ENCODE measurements around the gene EXOSC1. TPM values are rescaled to one million over a fixed set of nuclear protein-coding genes. Genes with fewer than 3 reads are reported as not detected.

EXOSC1 gene, protein sequence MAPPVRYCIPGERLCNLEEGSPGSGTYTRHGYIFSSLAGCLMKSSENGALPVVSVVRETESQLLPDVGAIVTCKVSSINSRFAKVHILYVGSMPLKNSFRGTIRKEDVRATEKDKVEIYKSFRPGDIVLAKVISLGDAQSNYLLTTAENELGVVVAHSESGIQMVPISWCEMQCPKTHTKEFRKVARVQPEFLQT
- 49.4 to 60.0 TPM (median 57.8 TPM) in 5 replicates for total RNA-seq (2022; extraction: Qiagen RNA extraction; ENCODE audit: low read depth)

DNA sequence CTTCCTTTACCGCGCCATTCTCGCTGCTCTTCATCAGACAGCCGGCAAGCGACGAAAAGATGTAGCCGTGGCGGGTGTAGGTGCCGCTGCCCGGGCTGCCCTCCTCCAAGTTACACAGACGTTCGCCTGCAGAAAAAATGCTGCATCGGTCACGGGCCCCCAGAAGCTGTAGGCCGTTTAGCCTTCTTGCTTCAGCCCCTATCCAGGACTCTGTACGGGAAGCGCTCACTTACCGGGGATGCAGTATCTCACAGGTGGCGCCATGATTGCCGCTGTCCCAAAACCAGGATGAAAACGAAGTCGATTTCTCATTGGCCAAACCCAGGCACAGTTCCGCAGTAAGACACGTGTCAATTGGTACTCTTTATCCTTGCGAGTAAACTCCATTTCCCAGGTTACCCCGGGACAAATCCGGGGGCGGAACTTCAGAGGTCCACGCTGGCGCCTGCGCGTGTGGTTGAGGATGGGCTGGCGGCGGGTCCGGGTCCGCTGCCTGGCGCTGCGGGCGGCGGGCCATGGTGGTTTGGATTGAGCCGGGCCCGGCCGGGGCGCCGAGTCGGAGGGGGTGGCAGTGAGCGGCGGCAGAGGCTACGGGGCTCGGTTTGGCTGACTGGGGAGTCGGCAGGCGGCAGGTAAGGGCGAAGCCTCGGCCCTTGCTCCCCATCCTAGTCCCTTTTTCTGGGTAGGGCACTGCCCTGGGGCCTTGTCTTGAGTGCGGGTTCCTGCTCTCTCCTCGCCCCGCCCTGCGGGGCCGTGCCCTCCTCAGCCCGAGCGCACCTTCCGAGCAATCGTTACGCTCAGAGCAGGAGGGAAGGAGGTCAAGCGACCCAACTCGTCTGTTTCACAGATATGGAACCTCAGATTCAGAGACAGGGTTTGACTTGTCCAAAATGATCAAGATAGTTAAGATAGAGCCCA, at the start of gene EXOSC1, which contains the start of gene ZDHHC16:
EXOSC1 (minus strand) TSS at position 285 of the 918 bp plus-strand sequence; CDS start at position 264, 21 bp downstream.
ZDHHC16 (plus strand) TSS at position 454 of the 918 bp plus-strand sequence. CDS start 5,501 bp downstream, outside the sequence.

DNA sequence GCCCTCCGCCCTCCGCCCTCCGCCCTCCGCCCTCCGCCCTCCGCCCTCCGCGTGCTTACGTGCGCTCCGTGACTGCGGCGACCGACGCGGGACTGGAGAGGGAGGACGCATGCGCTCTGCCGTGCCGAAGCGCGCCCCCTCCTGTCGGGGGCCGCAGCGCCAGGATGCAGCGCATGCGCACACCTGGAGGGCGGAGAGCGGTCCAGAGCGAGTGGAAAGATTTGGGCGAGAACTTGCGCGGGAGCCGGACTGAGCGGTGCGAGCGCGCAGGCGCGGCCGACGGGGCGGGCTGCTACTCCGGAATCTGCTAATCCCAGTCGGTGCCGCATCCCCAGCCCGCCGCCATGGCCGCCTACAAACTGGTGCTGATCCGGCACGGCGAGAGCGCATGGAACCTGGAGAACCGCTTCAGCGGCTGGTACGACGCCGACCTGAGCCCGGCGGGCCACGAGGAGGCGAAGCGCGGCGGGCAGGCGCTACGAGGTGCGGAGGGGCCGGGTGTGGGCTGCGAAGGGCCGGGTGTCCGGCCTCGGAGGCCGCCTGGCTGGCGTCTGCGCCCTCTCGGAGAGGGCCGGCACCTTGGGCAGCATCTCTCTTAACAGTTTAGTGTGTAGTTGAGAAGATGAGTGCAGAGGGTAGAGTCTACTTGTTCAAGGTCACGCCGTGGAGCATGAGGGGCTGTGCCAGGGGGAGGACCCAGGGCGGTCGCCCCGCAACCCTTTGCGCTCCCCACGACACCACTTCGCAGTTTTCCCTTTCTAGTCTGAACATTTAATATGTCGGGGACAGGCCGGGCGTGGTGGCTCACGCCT, 19.6 kb downstream of the EXOSC1 start, which contains the start of gene PGAM1:
PGAM1 (plus strand) TSS at position 228 of the 812 bp plus-strand sequence; CDS start at position 345, 117 bp downstream.

DNA sequence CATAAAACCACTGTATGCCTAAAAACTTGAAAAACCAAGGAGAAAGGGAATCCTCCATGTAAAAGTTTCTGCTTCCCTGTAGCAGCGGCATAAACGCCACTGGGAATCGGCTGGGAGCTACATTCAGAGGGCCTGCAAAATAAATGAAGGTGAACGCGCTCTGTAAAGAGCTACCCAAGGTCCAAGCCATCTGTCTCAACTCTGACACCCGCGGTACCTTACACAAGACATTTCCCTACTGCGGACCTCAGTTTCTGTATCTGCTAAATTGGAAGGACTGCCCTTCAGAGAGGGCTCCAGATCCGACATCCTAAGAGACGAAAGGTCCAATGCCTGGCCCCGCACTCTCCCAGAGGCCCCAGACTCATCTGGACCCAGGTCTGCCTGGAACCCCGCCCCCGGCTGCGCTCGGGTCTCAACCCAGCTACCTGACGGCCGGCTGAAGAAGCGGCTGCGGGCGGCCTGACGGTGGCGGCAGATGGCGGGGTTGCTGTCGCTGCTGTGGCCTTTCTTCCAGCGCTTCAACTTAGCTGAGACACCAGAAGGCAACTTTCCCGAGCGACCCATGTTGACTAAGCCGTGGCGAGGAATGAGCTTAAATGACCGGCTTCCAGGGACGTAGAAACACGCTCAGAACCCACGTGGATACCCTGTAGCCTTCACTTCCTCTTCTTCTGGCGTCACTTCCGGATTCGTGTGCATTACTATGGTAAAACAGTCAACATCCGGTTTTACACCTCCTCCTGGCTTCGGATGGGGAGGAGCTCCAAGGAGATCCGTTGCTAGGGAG, 44.9 kb downstream of the EXOSC1 start, which contains the start of gene RRP12:
RRP12 (minus strand) TSS at position 676 of the 790 bp plus-strand sequence; CDS start at position 567, 109 bp downstream.

Other genes with a start within 250 kb of the EXOSC1 start
- 4.4 to 6.2 TPM (median 5.1 TPM) in 5 replicates for gene ARHGAP19, start 153.4 kb downstream of the EXOSC1 start, total RNA-seq (2022; extraction: Qiagen RNA extraction; ENCODE audit: low read depth)
- gene FRAT1, start 126.7 kb downstream of the EXOSC1 start, total RNA-seq (2022; extraction: Qiagen RNA extraction; ENCODE audit: low read depth): 0.93 to 2.1 TPM (median 1.9 TPM) in 5 replicates
- 5.2 to 8.8 TPM (median 8.4 TPM) in 5 replicates for gene FRAT2, start 111.3 kb downstream of the EXOSC1 start, total RNA-seq (2022; extraction: Qiagen RNA extraction; ENCODE audit: low read depth)
- gene RRP12, start 44.7 kb downstream of the EXOSC1 start, total RNA-seq (2022; extraction: Qiagen RNA extraction; ENCODE audit: low read depth): 54.6 to 69.6 TPM (median 63.0 TPM) in 5 replicates
- gene PGAM1, start 19.8 kb downstream of the EXOSC1 start, total RNA-seq (2022; extraction: Qiagen RNA extraction; ENCODE audit: low read depth): 576 to 660 TPM (median 632 TPM) in 5 replicates
- 40.5 to 54.5 TPM (median 52.8 TPM) in 5 replicates for gene ZDHHC16, start 169 bp upstream of the EXOSC1 start, total RNA-seq (2022; extraction: Qiagen RNA extraction; ENCODE audit: low read depth)
- gene MMS19, start 52.4 kb upstream of the EXOSC1 start, total RNA-seq (2022; extraction: Qiagen RNA extraction; ENCODE audit: low read depth): 43.9 to 50.0 TPM (median 45.7 TPM) in 5 replicates
- 12.0 to 19.6 TPM (median 19.1 TPM) in 5 replicates for gene UBTD1, start 52.9 kb upstream of the EXOSC1 start, total RNA-seq (2022; extraction: Qiagen RNA extraction; ENCODE audit: low read depth)
- 2.5 to 4.8 TPM (median 4.0 TPM) in 5 replicates for gene ANKRD2, start 126.8 kb upstream of the EXOSC1 start, total RNA-seq (2022; extraction: Qiagen RNA extraction; ENCODE audit: low read depth)
- gene HOGA1, start 138.4 kb upstream of the EXOSC1 start, total RNA-seq (2022; extraction: Qiagen RNA extraction; ENCODE audit: low read depth): 0.81 to 2.0 TPM (median 1.3 TPM) in 5 replicates
- gene C10orf62, start 143.7 kb upstream of the EXOSC1 start, total RNA-seq (2022; extraction: Qiagen RNA extraction; ENCODE audit: low read depth): 0.12 TPM in 1 of 5 replicates, not detected in the others
- gene MORN4, start 187.5 kb upstream of the EXOSC1 start, total RNA-seq (2022; extraction: Qiagen RNA extraction; ENCODE audit: low read depth): 3.7 to 9.1 TPM (median 7.8 TPM) in 5 replicates
- 25.8 to 31.9 TPM (median 30.9 TPM) in 5 replicates for gene PI4K2A, start 194.7 kb upstream of the EXOSC1 start, total RNA-seq (2022; extraction: Qiagen RNA extraction; ENCODE audit: low read depth)
- gene AVPI1, start 241.2 kb upstream of the EXOSC1 start, total RNA-seq (2022; extraction: Qiagen RNA extraction; ENCODE audit: low read depth): 62.7 to 115 TPM (median 89.2 TPM) in 5 replicates

Measured in A549 treated with CpdA at 1 μM for 4 hours (cell line).